Heart right ventricle (tissue), 16 donors: ENCODE results near the gene DENND1A. TPM values are rescaled to one million over a fixed set of nuclear protein-coding genes. Genes with fewer than 3 reads are reported as not detected.

Experiments used
- ATAC-seq, 8 donors: fragments of 200-7000 bp; cut with Tn5 transposase; one replicate each; pipeline ENCODE4 v1.9.1; 2020; ENCODE audit warnings: mild to moderate bottlenecking in 8 of 8, moderate library complexity in 8 of 8, moderate number of reproducible peaks in 1 of 8
- DNase-seq, 2 donors: peaks; one replicate each; pipeline ENCODE4 v3.0.0-alpha.2; 2020
- H3K27ac ChIP-seq, 10 donors: fragments of 200-600 bp; sonication (generic) in 2 of 10; one replicate each; pipeline versions ENCODE4 v1.5.0 to v1.8.0; 2020 to 2022; ENCODE audit warnings: mild to moderate bottlenecking in 3 of 10
- H3K27me3 ChIP-seq, 7 donors: fragments of 200-600 bp; one replicate each; pipeline ENCODE4 v1.8.0; 2021 to 2022; ENCODE audit warnings: mild to moderate bottlenecking in 2 of 7
- H3K36me3 ChIP-seq, 9 donors: fragments of 200-600 bp; sonication (generic) in 1 of 9; one replicate each; pipeline versions ENCODE4 v1.5.0 to v1.8.0; 2020 to 2022; ENCODE audit warnings: mild to moderate bottlenecking in 2 of 9
- H3K4me1 ChIP-seq, 9 donors: fragments of 200-600 bp; sonication (generic) in 1 of 9; one replicate each; pipeline versions ENCODE4 v1.5.0 to v1.8.0; 2020 to 2022; ENCODE audit warnings: mild to moderate bottlenecking in 4 of 9
- H3K4me3 ChIP-seq, 10 donors: fragments of 200-600 bp; sonication (generic) in 2 of 10; one replicate each; pipeline versions ENCODE4 v1.5.0 to v1.8.0; 2020 to 2022; ENCODE audit warnings: mild to moderate bottlenecking in 7 of 10, moderate library complexity in 2 of 10
- H3K9me3 ChIP-seq, 11 donors: fragments of 200-600 bp in 10 of 11; sonication (generic) in 2 of 11; one replicate each; pipeline versions ENCODE4 v1.5.0 to v1.8.0; 2013 to 2022; ENCODE audit warnings: mild to moderate bottlenecking in 2 of 11, control low read depth in 1 of 11, moderate library complexity in 1 of 11
- CTCF ChIP-seq, 9 donors: fragments of 200-600 bp; sonication (generic) in 2 of 9; IDR thresholded peaks; one replicate each; pipeline versions ENCODE4 v1.5.0 to v1.8.0; 2021 to 2022; ENCODE audit warnings: antibody characterized with exemption in 9 of 9, mild to moderate bottlenecking in 5 of 9, moderate library complexity in 1 of 9
- WGBS, 2 donors: extraction: QIAGEN DNeasy Blood & Tissue Kit; methylation state at CpG; one replicate each; pipeline ENCODE4 v1.1.7; 2013; ENCODE audit warnings: inconsistent platforms in 1 of 2; 5-methylcytosine and 5-hydroxymethylcytosine counted together
- intact Hi-C, 10 donors: fragments of 100-400 bp; cut with DNase I; formaldehyde crosslinking; loops; one replicate each; pipeline versions ENCODE4 v1.11.1 to v1.14.2; 2022
- polyA plus RNA-seq, 2 donors: library from polyadenylated mRNA; stranded (reverse); fragments of 200-250 nt; gene quantifications; one replicate each; pipeline ENCODE4 v1.2.3, GENCODE V29; 2013
- total RNA-seq, 10 donors: library from RNA; stranded (reverse); fragmentation: NEBNext Ultra II Directional in 3 of 10; extraction: Animal tissue kit (Norgen Biotek cat#: 25700) in 3 of 10; gene quantifications; one replicate each; pipeline versions ENCODE4 v1.2.1 to v1.2.4, GENCODE V29; 2021 to 2023
- donor health status: Arrhythmogenic right ventricular cardiomyopathy.
- donor health status: ischemic (EF 13 %, LVEDD 7.1; RV severe dilation, severe dysfunction).
- donor health status: healthy with polysubstance abuse.
- donor health status: DM: no; HTN: yes; CAD: no.
- donor health status: DM: no; HTN: no; CAD: no.
- donor health status: ischemic (EF 25% LVEDD 6.9; RV normal size, moderate dysfunction).
- donor health status: ischemic (EF 25% LVEDD 5.7; RV mildly dilated, moderate dysfunction).
- donor health status: healthy.
- donor health status: DM: yes; HTN: yes; CAD: no.
- donor health status: Ischemic cardiomyopathy.
- donor health status: ischemic (EF 35%, LVEDD 5.7; RV mildly dilated, moderate dysfunction).
- donor health status: nonischemic (EF 11% LVEDD 7.7; RV severe dilation, severe dysfunction).
- donor health status: DM: yes; HTN: yes; CAD: no.
- donor health status: PGD.
- donor health status: ischemic (EF 29% LVEDD 5.4; RV normal size, mild dysfunction).
- donor health status: nonischemic (EF 23%, LVEDD 6.1; RV moderate dilation, normal function).

Gene DENND1A
- total and polyA plus RNA-seq, 12 donors: 7.3 to 19.6 (median 12.2) TPM

GRCh38 chr9:123419721-123420591 lies 510.0 kb downstream of the DENND1A start:
- no peaks in the 10 kb centered on the region for H3K4me1 ChIP-seq
- H3K27me3 ChIP-seq: no peaks in the 10 kb centered on the region
- ATAC-seq (no peak), DNase-seq (no peak)
- H3K36me3 ChIP-seq: peaks cover 0 to 62% (median 4%) of the 10 kb centered on the region in 9 donors
- no peak overlapping the region for H3K27ac ChIP-seq
- no peak for TF ChIP-seq CTCF (IDR thresholded peaks at IDR 0.05)
- 88% methylated on average over 31 of the region's 31 CpGs for WGBS, 2 donors
- no peaks in the 10 kb centered on the region for H3K9me3 ChIP-seq
- H3K4me3 ChIP-seq: no peak overlapping the region
- intact Hi-C loops: loop anchor here in 2 of 10 donors (5.0 to 10.0 kb wide), 2 partner anchors 625 to 668 kb away; no protein-coding TSS in a partner anchor

- no peaks in the 10 kb centered on the region for H3K27me3 ChIP-seq
- ATAC-seq (no peak), DNase-seq (no peak)
- intact Hi-C loops: no loop called here
- H3K36me3 ChIP-seq: peaks cover 0 to 62% (median 4%) of the 10 kb centered on the region in 9 donors
- H3K9me3 ChIP-seq: no peaks in the 10 kb centered on the region
- no peaks in the 10 kb centered on the region for H3K4me1 ChIP-seq
- TF ChIP-seq CTCF (IDR thresholded peaks at IDR 0.05): no peak
- WGBS, 2 donors: 95 to 97% methylated on average over 4 of the region's 4 CpGs
- H3K27ac ChIP-seq: no peak overlapping the region
- H3K4me3 ChIP-seq: no peak overlapping the region
Measured at GRCh38 chr9:123419091-123419490, 510.8 kb downstream of the DENND1A start.

- Histone ChIP-seq H3K27me3 (no peaks in the 10 kb centered on the region), H3K4me1 (no peaks in the 10 kb centered on the region), H3K36me3 (peaks cover 0 to 62% (median 4%) of the 10 kb centered on the region in 9 donors), H3K9me3 (no peaks in the 10 kb centered on the region), H3K27ac (no peak overlapping the region), H3K4me3 (no peak overlapping the region)
- DNase-seq (no peak), ATAC-seq (peak in 1 of 8 donors; percentile 19)
- intact Hi-C loops: no loop called here
- 95 to 97% methylated on average over 10 of the region's 10 CpGs for WGBS, 2 donors
- TF ChIP-seq CTCF (IDR thresholded peaks at IDR 0.05): no peak
Measured at GRCh38 chr9:123418506-123418905, 511.4 kb downstream of the DENND1A start.

- H3K4me1 ChIP-seq: no peaks in the 10 kb centered on the region
- no peaks in the 10 kb centered on the region for H3K9me3 ChIP-seq
- no peaks in the 10 kb centered on the region for H3K27me3 ChIP-seq
- intact Hi-C loops: no loop called here
- no peak overlapping the region for H3K27ac ChIP-seq
- no peak for DNase-seq
- TF ChIP-seq CTCF (IDR thresholded peaks at IDR 0.05): no peak
- H3K4me3 ChIP-seq: no peak overlapping the region
- WGBS, 2 donors: 94 to 96% methylated on average over 5 of the region's 5 CpGs
- ATAC-seq: no peak
- H3K36me3 ChIP-seq: peaks cover 0 to 59% (median 4%) of the 10 kb centered on the region in 9 donors
Measured at GRCh38 chr9:123418052-123418430, 511.9 kb downstream of the DENND1A start.
